ENCODE data around the gene SLC66A2. TPM values are rescaled to one million over a fixed set of nuclear protein-coding genes. Genes with fewer than 3 reads are reported as not detected.

The SLC66A2 gene
- total and polyA plus RNA-seq, 2 of the 13 experiments (the other 11 are each of a cell fraction or from before 2014, with no cell fraction given), result 33.5 to 41.9 TPM

DNA sequence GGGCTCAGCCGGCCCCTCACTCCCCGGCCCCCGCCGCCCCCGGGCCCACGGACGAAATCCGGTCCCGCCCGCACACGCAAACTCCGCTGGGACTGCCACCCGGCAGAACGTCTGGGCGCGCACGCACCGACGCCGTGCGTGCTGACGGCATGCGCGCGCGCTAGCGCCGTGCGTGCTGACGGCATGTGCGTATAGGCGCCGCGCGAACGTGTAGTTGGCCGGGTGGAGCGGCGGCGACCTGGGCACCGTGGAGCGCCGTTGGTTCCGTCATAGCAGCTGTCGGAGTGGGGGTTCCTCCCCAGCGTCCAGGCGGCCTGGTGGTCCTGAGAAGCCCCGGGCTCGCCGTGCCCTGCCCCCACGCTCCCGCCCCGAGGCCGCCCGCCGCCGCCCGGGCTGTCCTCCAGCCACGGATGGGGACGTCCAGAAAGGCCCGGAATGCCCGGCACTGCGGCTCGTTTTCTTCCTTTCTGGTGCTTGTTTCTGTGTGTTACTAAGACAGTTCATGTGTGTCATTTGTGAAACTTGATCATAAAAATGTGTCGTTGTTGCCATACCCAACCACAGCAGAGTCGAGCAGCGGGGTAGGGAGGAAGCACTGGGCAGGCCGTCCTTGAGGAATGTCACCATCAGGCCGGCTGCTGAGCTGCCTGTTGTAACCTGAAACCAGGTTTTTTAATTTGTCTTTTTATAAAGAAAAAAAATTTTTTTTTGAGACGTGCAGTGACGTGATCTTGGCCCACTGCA, 37.2 kb upstream of the SLC66A2 start, which contains the start of gene TXNL4A (continued):
- TF ChIP-seq, protein P1, sequence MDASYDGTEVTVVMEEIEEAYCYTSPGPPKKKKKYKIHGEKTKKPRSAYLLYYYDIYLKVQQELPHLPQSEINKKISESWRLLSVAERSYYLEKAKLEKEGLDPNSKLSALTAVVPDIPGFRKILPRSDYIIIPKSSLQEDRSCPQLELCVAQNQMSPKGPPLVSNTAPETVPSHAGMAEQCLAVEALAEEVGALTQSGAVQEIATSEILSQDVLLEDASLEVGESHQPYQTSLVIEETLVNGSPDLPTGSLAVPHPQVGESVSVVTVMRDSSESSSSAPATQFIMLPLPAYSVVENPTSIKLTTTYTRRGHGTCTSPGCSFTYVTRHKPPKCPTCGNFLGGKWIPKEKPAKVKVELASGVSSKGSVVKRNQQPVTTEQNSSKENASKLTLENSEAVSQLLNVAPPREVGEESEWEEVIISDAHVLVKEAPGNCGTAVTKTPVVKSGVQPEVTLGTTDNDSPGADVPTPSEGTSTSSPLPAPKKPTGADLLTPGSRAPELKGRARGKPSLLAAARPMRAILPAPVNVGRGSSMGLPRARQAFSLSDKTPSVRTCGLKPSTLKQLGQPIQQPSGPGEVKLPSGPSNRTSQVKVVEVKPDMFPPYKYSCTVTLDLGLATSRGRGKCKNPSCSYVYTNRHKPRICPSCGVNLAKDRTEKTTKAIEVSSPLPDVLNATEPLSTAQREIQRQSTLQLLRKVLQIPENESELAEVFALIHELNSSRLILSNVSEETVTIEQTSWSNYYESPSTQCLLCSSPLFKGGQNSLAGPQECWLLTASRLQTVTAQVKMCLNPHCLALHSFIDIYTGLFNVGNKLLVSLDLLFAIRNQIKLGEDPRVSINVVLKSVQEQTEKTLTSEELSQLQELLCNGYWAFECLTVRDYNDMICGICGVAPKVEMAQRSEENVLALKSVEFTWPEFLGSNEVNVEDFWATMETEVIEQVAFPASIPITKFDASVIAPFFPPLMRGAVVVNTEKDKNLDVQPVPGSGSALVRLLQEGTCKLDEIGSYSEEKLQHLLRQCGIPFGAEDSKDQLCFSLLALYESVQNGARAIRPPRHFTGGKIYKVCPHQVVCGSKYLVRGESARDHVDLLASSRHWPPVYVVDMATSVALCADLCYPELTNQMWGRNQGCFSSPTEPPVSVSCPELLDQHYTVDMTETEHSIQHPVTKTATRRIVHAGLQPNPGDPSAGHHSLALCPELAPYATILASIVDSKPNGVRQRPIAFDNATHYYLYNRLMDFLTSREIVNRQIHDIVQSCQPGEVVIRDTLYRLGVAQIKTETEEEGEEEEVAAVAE (CRISPR knock-in tag; IDR thresholded peaks at IDR 0.05; ENCODE audit: borderline replicate concordance), result no peak
- TF ChIP-seq ETV6 (CRISPR knock-in tag; conservative IDR thresholded peaks at IDR 0.05) (no peak), SRSF1 (optimal IDR thresholded peaks at IDR 0.05; ENCODE audit: low read depth, low read length) (no peak), ZFY (CRISPR knock-in tag; IDR thresholded peaks at IDR 0.05) (peak; percentile 89), ZNF333 (CRISPR knock-in tag; IDR thresholded peaks at IDR 0.05; ENCODE audit: borderline replicate concordance) (no peak), FOXA1 (IDR thresholded peaks at IDR 0.05) (no peak), FOXA1 (CRISPR knock-in tag; IDR thresholded peaks at IDR 0.05) (no peak), ARNT2 (CRISPR knock-in tag; IDR thresholded peaks at IDR 0.05; ENCODE audit: low read depth) (peak; percentile 84), ZNF572 (CRISPR knock-in tag; IDR thresholded peaks at IDR 0.05) (no peak), DPF2 (CRISPR knock-in tag; IDR thresholded peaks at IDR 0.05; ENCODE audit: borderline replicate concordance, low read depth) (no peak), ZNF547 (CRISPR knock-in tag; IDR thresholded peaks at IDR 0.05) (peak; percentile 89), ZNF577 (CRISPR knock-in tag; IDR thresholded peaks at IDR 0.05; ENCODE audit: borderline replicate concordance, low read depth) (no peak), ZC3H4 (CRISPR knock-in tag; IDR thresholded peaks at IDR 0.05; ENCODE audit: borderline replicate concordance) (no peak), FOXK1 (CRISPR knock-in tag; IDR thresholded peaks at IDR 0.05; ENCODE audit: borderline replicate concordance, low read depth) (0 out of 2 replicates have a peak, but pooled peaks have one; percentile 39), ZNF562 (CRISPR knock-in tag; IDR thresholded peaks at IDR 0.05; ENCODE audit: borderline replicate concordance) (no peak), ZNF7 (CRISPR knock-in tag; IDR thresholded peaks at IDR 0.05) (no peak), ZNF12 (CRISPR knock-in tag; IDR thresholded peaks at IDR 0.05) (no peak; the same call in 1 of the 2 replicates), ZKSCAN5 (CRISPR knock-in tag; IDR thresholded peaks at IDR 0.05) (no peak)
- TF ChIP-seq, protein P2, sequence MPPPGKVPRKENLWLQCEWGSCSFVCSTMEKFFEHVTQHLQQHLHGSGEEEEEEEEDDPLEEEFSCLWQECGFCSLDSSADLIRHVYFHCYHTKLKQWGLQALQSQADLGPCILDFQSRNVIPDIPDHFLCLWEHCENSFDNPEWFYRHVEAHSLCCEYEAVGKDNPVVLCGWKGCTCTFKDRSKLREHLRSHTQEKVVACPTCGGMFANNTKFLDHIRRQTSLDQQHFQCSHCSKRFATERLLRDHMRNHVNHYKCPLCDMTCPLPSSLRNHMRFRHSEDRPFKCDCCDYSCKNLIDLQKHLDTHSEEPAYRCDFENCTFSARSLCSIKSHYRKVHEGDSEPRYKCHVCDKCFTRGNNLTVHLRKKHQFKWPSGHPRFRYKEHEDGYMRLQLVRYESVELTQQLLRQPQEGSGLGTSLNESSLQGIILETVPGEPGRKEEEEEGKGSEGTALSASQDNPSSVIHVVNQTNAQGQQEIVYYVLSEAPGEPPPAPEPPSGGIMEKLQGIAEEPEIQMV (CRISPR knock-in tag; IDR thresholded peaks at IDR 0.05; ENCODE audit: low read depth), result no peak
- TF ChIP-seq, protein P3, sequence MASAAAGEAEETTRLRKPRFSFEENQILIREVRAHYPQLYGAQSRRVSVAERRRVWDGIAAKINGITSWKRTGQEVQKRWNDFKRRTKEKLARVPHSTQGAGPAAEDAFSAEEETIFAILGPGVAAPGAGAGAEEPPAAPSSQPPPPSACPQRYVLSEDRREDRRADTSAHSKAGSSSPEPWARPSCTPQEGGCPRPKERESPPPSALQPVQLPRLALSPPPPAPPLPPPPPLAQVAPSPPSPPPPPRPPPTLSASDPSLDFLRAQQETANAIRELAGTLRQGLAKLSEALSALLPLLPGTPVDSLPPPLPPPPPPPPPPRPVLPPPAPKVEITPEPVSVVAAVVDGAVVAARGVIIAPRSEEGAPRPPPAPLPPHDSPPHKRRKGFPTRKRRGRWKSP (CRISPR knock-in tag; IDR thresholded peaks at IDR 0.05), result peak; percentile 76
